A549 (cell line): Measurements from ENCODE around the gene KIF1B.

Source experiments
- ATOH8 ChIP-seq: fragments of 250-450 bp; sonication (Bioruptor Pico); IDR thresholded peaks from 2 replicates; pipeline ENCODE4 v1.5.0; 2020; ENCODE audit warnings: low read depth, mild to moderate bottlenecking, moderate library complexity
- CHD4 ChIP-seq: fragments of 200-600 bp; sonication (generic); IDR thresholded peaks from 2 replicates; pipeline ENCODE4 v1.6.1; 2016; ENCODE audit warnings: antibody characterized with exemption, mild to moderate bottlenecking, borderline replicate concordance
- E2F6 ChIP-seq: IDR thresholded peaks from 2 replicates; pipeline ENCODE4 v1.6.1; 2012; ENCODE audit warnings: low read depth, borderline replicate concordance
- MYC ChIP-seq: IDR thresholded peaks from 2 replicates; pipeline ENCODE4 v1.6.1; 2012; ENCODE audit warnings: mild to moderate bottlenecking, inconsistent platforms, low read length, improper control_type of control experiment, borderline replicate concordance
- NFE2L2 ChIP-seq: fragments of 150-350 bp; conservative IDR thresholded peaks from 2 replicates; pipeline ENCODE4 v1.6.1; 2014; ENCODE audit warnings: low read length
- NR3C1 ChIP-seq: fragments of >200 bp; sonication (Bioruptor Twin); formaldehyde crosslinking; IDR thresholded peaks from 3 replicates; pipeline ENCODE4 v1.6.1; 2017
- POLR2A ChIP-seq: IDR thresholded peaks from 2 replicates; pipeline ENCODE4 v1.6.1; 2012; ENCODE audit warnings: mild to moderate bottlenecking, low read length
- RAD21 ChIP-seq, 2 experiments: fragments of >200 bp in 1 of 2; sonication (Bioruptor Twin) in 1 of 2; formaldehyde crosslinking in 1 of 2; IDR thresholded peaks in 1 of 2; conservative IDR thresholded peaks in 1 of 2; 2 replicates in 1 of 2; 3 replicates in 1 of 2; pipeline ENCODE4 v1.6.1; 2012 to 2018; ENCODE audit warnings: inconsistent platforms in 1 of 2
- TF ChIP-seq, protein P1 (sequence below): fragments of >200 bp; sonication (Bioruptor Twin); formaldehyde crosslinking; IDR thresholded peaks from 3 replicates; pipeline ENCODE4 v1.5.1; 2016

GRCh38 chr1:10304295-10304694 is 93.9 kb downstream of the KIF1B start:
- TF ChIP-seq CHD4: no peak
- no peak for TF ChIP-seq ATOH8 (CRISPR knock-in tag)
- TF ChIP-seq POLR2A: no peak
- no peak for TF ChIP-seq MYC
- TF ChIP-seq NR3C1: no peak
- TF ChIP-seq, protein P1, sequence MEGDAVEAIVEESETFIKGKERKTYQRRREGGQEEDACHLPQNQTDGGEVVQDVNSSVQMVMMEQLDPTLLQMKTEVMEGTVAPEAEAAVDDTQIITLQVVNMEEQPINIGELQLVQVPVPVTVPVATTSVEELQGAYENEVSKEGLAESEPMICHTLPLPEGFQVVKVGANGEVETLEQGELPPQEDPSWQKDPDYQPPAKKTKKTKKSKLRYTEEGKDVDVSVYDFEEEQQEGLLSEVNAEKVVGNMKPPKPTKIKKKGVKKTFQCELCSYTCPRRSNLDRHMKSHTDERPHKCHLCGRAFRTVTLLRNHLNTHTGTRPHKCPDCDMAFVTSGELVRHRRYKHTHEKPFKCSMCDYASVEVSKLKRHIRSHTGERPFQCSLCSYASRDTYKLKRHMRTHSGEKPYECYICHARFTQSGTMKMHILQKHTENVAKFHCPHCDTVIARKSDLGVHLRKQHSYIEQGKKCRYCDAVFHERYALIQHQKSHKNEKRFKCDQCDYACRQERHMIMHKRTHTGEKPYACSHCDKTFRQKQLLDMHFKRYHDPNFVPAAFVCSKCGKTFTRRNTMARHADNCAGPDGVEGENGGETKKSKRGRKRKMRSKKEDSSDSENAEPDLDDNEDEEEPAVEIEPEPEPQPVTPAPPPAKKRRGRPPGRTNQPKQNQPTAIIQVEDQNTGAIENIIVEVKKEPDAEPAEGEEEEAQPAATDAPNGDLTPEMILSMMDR: no peak
- TF ChIP-seq RAD21 (conservative IDR thresholded peaks at IDR 0.05 in 1 of 2, IDR thresholded peaks at IDR 0.05 in 1 of 2): no peak
- no peak for TF ChIP-seq NFE2L2
- TF ChIP-seq E2F6: no peak
